Measurements from ENCODE around the gene PRSS16. TPM values are rescaled to one million over a fixed set of nuclear protein-coding genes. Genes with fewer than 3 reads are reported as not detected.

PRSS16 gene
- total and polyA plus RNA-seq, 9 of the 15 experiments (the other 6 are each of a cell fraction or from before 2014, with no cell fraction given) = 4.5 to 21.3 (median 12.1) TPM

DNA sequence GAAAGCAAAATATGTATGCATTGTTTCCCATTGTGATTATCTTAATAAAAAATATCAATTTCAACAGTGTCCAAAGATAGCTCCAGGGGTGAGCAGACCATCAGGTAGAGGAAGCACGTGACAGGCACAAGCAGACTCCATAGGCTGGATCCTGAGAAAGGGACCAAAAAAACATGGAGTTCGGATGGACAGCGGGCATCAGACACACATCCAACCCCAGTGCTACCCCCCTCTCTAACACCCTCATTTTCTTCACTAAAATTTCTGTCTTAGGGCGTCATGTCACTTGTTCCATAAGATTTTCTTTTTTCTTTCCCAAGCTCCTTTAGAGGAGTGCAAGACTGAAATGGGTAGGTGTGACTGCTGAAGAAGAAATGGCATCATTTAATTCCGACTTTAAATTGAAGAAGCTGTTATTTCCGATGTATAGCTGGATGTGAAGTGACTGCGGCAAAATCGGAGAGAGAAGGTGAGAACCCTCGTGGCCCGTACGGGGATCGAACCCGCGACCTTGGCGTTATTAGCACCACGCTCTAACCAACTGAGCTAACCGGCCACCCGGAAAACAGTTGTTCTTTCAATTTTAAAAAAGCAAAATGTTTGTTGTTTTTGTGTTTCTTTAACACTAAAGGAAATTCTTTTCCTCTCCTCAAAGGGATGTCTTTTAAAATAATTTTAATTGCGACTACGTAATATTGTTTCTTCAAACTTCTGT, 10.3 kb upstream of the PRSS16 start (continued):
- TF ChIP-seq REST (IDR thresholded peaks at IDR 0.05; ENCODE audit: borderline replicate concordance) = no peak
- TF ChIP-seq REST (CRISPR knock-in tag; IDR thresholded peaks at IDR 0.05; ENCODE audit: low read depth) = no peak
- no peak for TF ChIP-seq ZNF143 (CRISPR knock-in tag; IDR thresholded peaks at IDR 0.05)
- peak; percentile 16 for TF ChIP-seq HDAC3 (IDR thresholded peaks at IDR 0.05; ENCODE audit: borderline replicate concordance, partially characterized antibody)
- TF ChIP-seq RBM15 (IDR thresholded peaks at IDR 0.05; ENCODE audit: insufficient read depth, low read length) = no peak
- TF ChIP-seq, protein P1, sequence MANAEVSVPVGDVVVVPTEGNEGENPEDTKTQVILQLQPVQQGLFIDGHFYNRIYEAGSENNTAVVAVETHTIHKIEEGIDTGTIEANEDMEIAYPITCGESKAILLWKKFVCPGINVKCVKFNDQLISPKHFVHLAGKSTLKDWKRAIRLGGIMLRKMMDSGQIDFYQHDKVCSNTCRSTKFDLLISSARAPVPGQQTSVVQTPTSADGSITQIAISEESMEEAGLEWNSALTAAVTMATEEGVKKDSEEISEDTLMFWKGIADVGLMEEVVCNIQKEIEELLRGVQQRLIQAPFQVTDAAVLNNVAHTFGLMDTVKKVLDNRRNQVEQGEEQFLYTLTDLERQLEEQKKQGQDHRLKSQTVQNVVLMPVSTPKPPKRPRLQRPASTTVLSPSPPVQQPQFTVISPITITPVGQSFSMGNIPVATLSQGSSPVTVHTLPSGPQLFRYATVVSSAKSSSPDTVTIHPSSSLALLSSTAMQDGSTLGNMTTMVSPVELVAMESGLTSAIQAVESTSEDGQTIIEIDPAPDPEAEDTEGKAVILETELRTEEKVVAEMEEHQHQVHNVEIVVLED (CRISPR knock-in tag; IDR thresholded peaks at IDR 0.05) = no peak; the same call in 1 of the 2 replicates
- TF ChIP-seq ZNF444 (CRISPR knock-in tag; IDR thresholded peaks at IDR 0.05) = no peak
- TF ChIP-seq NFE2 (IDR thresholded peaks at IDR 0.05; ENCODE audit: low read depth) = no peak
- TF ChIP-seq NRF1 (conservative IDR thresholded peaks at IDR 0.05 in 1 of 2, IDR thresholded peaks at IDR 0.05 in 1 of 2) = no peak
- peak; percentile 88; the same call in 1 of the 2 replicates for TF ChIP-seq TOE1 (IDR thresholded peaks at IDR 0.05; ENCODE audit: borderline replicate concordance)
- TF ChIP-seq TOE1 (CRISPR knock-in tag; IDR thresholded peaks at IDR 0.05; ENCODE audit: borderline replicate concordance, low read depth) = no peak
- no peak for TF ChIP-seq MED1 (CRISPR knock-in tag; IDR thresholded peaks at IDR 0.05; ENCODE audit: borderline replicate concordance)
- no peak for TF ChIP-seq SNIP1 (IDR thresholded peaks at IDR 0.05; ENCODE audit: low read depth)
- TF ChIP-seq MITF (IDR thresholded peaks at IDR 0.05) = no peak
- TF ChIP-seq CREBBP (IDR thresholded peaks at IDR 0.05; ENCODE audit: low read depth, low read length) = no peak
- TF ChIP-seq ZC3H4 (CRISPR knock-in tag; IDR thresholded peaks at IDR 0.05; ENCODE audit: borderline replicate concordance) = no peak
- no peak for TF ChIP-seq ZNF551 (CRISPR knock-in tag; IDR thresholded peaks at IDR 0.05)
- TF ChIP-seq ZNF24 (IDR thresholded peaks at IDR 0.05) = peak; percentile 84

Measured in K562 (cell line).